GM21619 (cell line): ENCODE data around the gene C10orf143.
"Not testable (repeated sequence)": the region's sequence is repeated elsewhere in the genome, so short reads cannot be mapped to it uniquely, and the experiment has no call there.

Experiments used
- ATAC-seq: cut with Tn5 transposase; IDR thresholded peaks from one replicate; pipeline ENCODE4 v1.9.1; 2021; ENCODE audit not compliant: unreplicated experiment

The C10orf143 gene

GRCh38 chr10:130037169-130037661 lies 73.4 kb downstream of the C10orf143 start:
- ATAC-seq, result no peak

- ATAC-seq, result no peak
Measured at GRCh38 chr10:130036296-130037065, 74.1 kb downstream of the C10orf143 start.

GRCh38 chr10:130029209-130029608 lies 81.4 kb downstream of the C10orf143 start:
- ATAC-seq, result no peak

- no peak for ATAC-seq
Measured at GRCh38 chr10:130028465-130028819, 82.2 kb downstream of the C10orf143 start.

GRCh38 chr10:130027716-130028464 lies 82.7 kb downstream of the C10orf143 start:
- no peak for ATAC-seq

GRCh38 chr10:130026670-130027456 lies 83.8 kb downstream of the C10orf143 start:
- ATAC-seq, result no peak

- ATAC-seq, result no peak
Measured at GRCh38 chr10:130025811-130026485, 84.7 kb downstream of the C10orf143 start.

GRCh38 chr10:130025326-130025725 lies 85.3 kb downstream of the C10orf143 start:
- ATAC-seq, result no peak

- no peak for ATAC-seq
Measured at GRCh38 chr10:130024779-130025325, 85.8 kb downstream of the C10orf143 start.

- not testable (repeated sequence) for ATAC-seq
Measured at GRCh38 chr10:130024326-130024725, 86.3 kb downstream of the C10orf143 start.

GRCh38 chr10:130023454-130024230 lies 87.0 kb downstream of the C10orf143 start:
- no peak for ATAC-seq

- ATAC-seq, result no peak
Measured at GRCh38 chr10:130022511-130023299, 87.9 kb downstream of the C10orf143 start.

GRCh38 chr10:130022086-130022485 lies 88.5 kb downstream of the C10orf143 start:
- no peak for ATAC-seq

GRCh38 chr10:130021383-130021950 lies 89.2 kb downstream of the C10orf143 start:
- ATAC-seq, result no peak

GRCh38 chr10:130020651-130021382 lies 89.8 kb downstream of the C10orf143 start:
- ATAC-seq, result no peak

GRCh38 chr10:130018730-130019185 lies 91.9 kb downstream of the C10orf143 start:
- no peak for ATAC-seq

- ATAC-seq, result no peak
Measured at GRCh38 chr10:130018265-130018664, 92.4 kb downstream of the C10orf143 start.

GRCh38 chr10:130017631-130018022 lies 93.0 kb downstream of the C10orf143 start:
- no peak for ATAC-seq
